ENCODE results near the gene PLEKHM3. TPM values are rescaled to one million over a fixed set of nuclear protein-coding genes. Genes with fewer than 3 reads are reported as not detected.

Gene PLEKHM3
- total and polyA plus RNA-seq, 2 of the 4 experiments (the other 2 are of a cell fraction) = 2.4 to 11.3 TPM

DNA sequence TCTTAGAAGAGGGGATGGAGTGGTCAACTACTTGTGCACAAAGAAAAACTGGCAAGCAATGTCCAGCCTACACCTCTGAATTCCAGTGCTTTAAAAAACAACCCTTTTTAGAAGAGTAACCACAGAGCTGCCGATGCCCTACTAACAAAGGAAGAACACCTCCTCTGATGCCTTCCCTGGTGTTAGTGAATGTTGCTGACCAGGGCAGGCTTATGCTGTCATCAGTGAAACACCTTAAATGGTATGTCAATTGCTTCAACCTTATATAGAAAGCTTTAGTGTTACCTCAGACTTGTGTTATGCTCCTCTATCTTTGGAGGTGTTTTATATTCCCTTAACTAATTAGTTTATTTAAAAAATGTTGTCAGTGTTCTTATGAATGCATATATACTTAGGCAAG is 175.9 kb downstream of the PLEKHM3 start:
- Histone ChIP-seq H4K5ac (ENCODE audit: low read depth, low read length) (no peak overlapping the region), H3K9ac (ENCODE audit: low read depth, low read length) (no peak overlapping the region)
- intact Hi-C loops (cut with micrococcal nuclease) = no loop called here

More for the DNA sequence above, 175.9 kb downstream of the PLEKHM3 start:
- H3K23ac ChIP-seq (ENCODE audit: low read depth, low read length) = no peak overlapping the region
- no peaks in the 10 kb centered on the region for H4K20me1 ChIP-seq (ENCODE audit: insufficient read depth, low read length)
- H3K9me1 ChIP-seq (ENCODE audit: insufficient read depth, low read length) = no peaks in the 10 kb centered on the region; the same call in 1 of the 2 replicates
- no peak overlapping the region for H3K4ac ChIP-seq (ENCODE audit: low read depth, low read length)
- no peak overlapping the region for H2BK15ac ChIP-seq (ENCODE audit: low read depth, low read length)
- H2BK5ac ChIP-seq (ENCODE audit: low read depth, low read length, poor library complexity, severe bottlenecking) = no peak overlapping the region
- no peak overlapping the region for H3K18ac ChIP-seq (ENCODE audit: low read depth, low read length)
- dilution Hi-C loops (cut with HindIII; ENCODE audit: low sequenced_read_pairs, unreplicated experiment) = no loop called here
- no peak overlapping the region for H2BK120ac ChIP-seq (ENCODE audit: low read depth, low read length)
- no peak overlapping the region for H3K27ac ChIP-seq (ENCODE audit: insufficient read depth, low read length)
- ATAC-seq (ENCODE audit: low read depth) (no peak), DNase-seq (no peak)
- in situ Hi-C loops (cut with MboI; ENCODE audit: low sequenced_read_pairs) = no loop called here
- no peak overlapping the region for H4K91ac ChIP-seq (ENCODE audit: insufficient read depth, low read depth, low read length)
- WGBS, 2 experiments (ENCODE audit: extremely low coverage in 2 of 2, insufficient read length in 1 of 2) = no CpG with 5 or more reads among the region's 1 CpG
- peaks cover 7% of the 10 kb centered on the region for H3K4me1 ChIP-seq (ENCODE audit: control insufficient read depth, insufficient read depth, low read length)
- H3K4me3 ChIP-seq (ENCODE audit: insufficient read depth, low read depth, low read length) = no peak overlapping the region
- no peak overlapping the region for H3K4me2 ChIP-seq (ENCODE audit: low read depth, low read length)
- H2AK9ac ChIP-seq (replicated peaks; ENCODE audit: low read depth, low read length, poor library complexity) = no peak overlapping the region
- no peak overlapping the region for H3K56ac ChIP-seq (ENCODE audit: extremely low read depth, insufficient read depth, low read length)
- no peak overlapping the region for H3K14ac ChIP-seq (replicated peaks; ENCODE audit: low read depth, low read length)
- no peaks in the 10 kb centered on the region for H3K9me3 ChIP-seq (ENCODE audit: control insufficient read depth, insufficient read depth, low read length)
- H3K79me1 ChIP-seq (ENCODE audit: low read depth in 1 of 2, low read length in 2 of 2) = no peaks in the 10 kb centered on the region
- no peaks in the 10 kb centered on the region for H3K36me3 ChIP-seq (ENCODE audit: control insufficient read depth, insufficient read depth, low read length)
- H4K8ac ChIP-seq (ENCODE audit: low read depth in 2 of 2, low read length in 2 of 2) = no peak overlapping the region
- CTCF ChIA-PET = interaction anchor here (0.6 kb wide), 1 partner anchor 137 kb away, joined by 4 read pairs; no protein-coding TSS in a partner anchor
- POLR2A ChIA-PET (ENCODE audit: unreplicated experiment) = no interaction called here
- no peaks in the 10 kb centered on the region for H3K27me3 ChIP-seq (ENCODE audit: control insufficient read depth, insufficient read depth, low read length)
- no peak overlapping the region for H2BK20ac ChIP-seq (ENCODE audit: low read depth, low read length)
- BruUV-seq (replicated peaks) = no TSS peak
- no peak overlapping the region for H2AFZ ChIP-seq (replicated peaks; ENCODE audit: low read length, poor library complexity)
- TF ChIP-seq RFX5 (IDR thresholded peaks at IDR 0.05; ENCODE audit: low read depth, low read length) (no peak), SMC3 (IDR thresholded peaks at IDR 0.05; ENCODE audit: low read depth, low read length) (no peak)
- H2AK5ac ChIP-seq (ENCODE audit: low read depth, low read length) = no peak overlapping the region

Measured in IMR-90 (cell line).